HepG2 (cell line): ENCODE measurements around the gene RNF208. TPM values are rescaled to one million over a fixed set of nuclear protein-coding genes. Genes with fewer than 3 reads are reported as not detected.

Experiments
- AGO2 ChIP-seq: fragments of 200-400 bp; formaldehyde crosslinking; optimal IDR thresholded peaks from 2 replicates; pipeline ENCODE3; 2017; ENCODE audit warnings: mild to moderate bottlenecking, low read depth, low read length, moderate library complexity
- ERF ChIP-seq: IDR thresholded peaks from 2 replicates; pipeline ENCODE4 v1.6.1; 2018; ENCODE audit warnings: missing biosample characterization, missing genetic modification reagents
- HNF1B ChIP-seq: sonication (generic); formaldehyde crosslinking; IDR thresholded peaks from 2 replicates; pipeline ENCODE4 v1.5.1; 2020; ENCODE audit warnings: mild to moderate bottlenecking, moderate library complexity, missing genetic modification reagents
- HOXA9 ChIP-seq: sonication (generic); formaldehyde crosslinking; IDR thresholded peaks from 2 replicates; pipeline ENCODE4 v1.8.1; 2022; ENCODE audit warnings: missing genetic modification reagents, mild to moderate bottlenecking, moderate library complexity, borderline replicate concordance
- JUND ChIP-seq: sonication (generic); formaldehyde crosslinking; IDR thresholded peaks from 2 replicates; pipeline ENCODE4 v1.8.0; 2022; ENCODE audit warnings: mild to moderate bottlenecking, missing genetic modification reagents
- KDM2A ChIP-seq: sonication (generic); formaldehyde crosslinking; IDR thresholded peaks from 2 replicates; pipeline ENCODE4 v1.4.0; 2020; ENCODE audit warnings: low read depth, missing genetic modification reagents, borderline replicate concordance
- ZNF33A ChIP-seq: sonication (generic); formaldehyde crosslinking; IDR thresholded peaks from 2 replicates; pipeline ENCODE4 v1.5.1; 2020; ENCODE audit warnings: missing genetic modification reagents, mild to moderate bottlenecking, moderate library complexity, borderline replicate concordance
- ZNF687 ChIP-seq: sonication (generic); formaldehyde crosslinking; IDR thresholded peaks from 2 replicates; pipeline ENCODE4 v1.5.1; 2020; ENCODE audit warnings: mild to moderate bottlenecking, missing genetic modification reagents, moderate library complexity
- polyA plus RNA-seq, 8 experiments: library from polyadenylated mRNA; depleted of rRNA in 3 of 8; stranded (reverse) in 7 of 8; unstranded in 1 of 8; fragments of >200 nt; fragmentation: Illumina TruSeq in 4 of 8; extraction: Trizol in 4 of 8; gene quantifications; 2 replicates each; pipeline versions ENCODE4 v1.2.1 to v1.2.3, GENCODE V29; 2011 to 2016; ENCODE audit warnings: low read depth in 4 of 8, missing spikeins in 1 of 8, mixed read lengths in 1 of 8; ENCODE audit not compliant: insufficient read depth in 1 of 8
- total RNA-seq, 5 experiments: library from RNA; depleted of rRNA; stranded (reverse); fragments of >200 nt; fragmentation: Illumina TruSeq; extraction: Trizol; gene quantifications; 2 replicates each; pipeline ENCODE4 v1.2.3, GENCODE V29; 2016; ENCODE audit warnings: low read depth in 1 of 5
- TF ChIP-seq, protein P1 (sequence below): sonication (generic); formaldehyde crosslinking; IDR thresholded peaks from 2 replicates; pipeline ENCODE4 v1.9.0; 2022; ENCODE audit warnings: missing genetic modification reagents, mild to moderate bottlenecking, borderline replicate concordance
- TF ChIP-seq, protein P2 (sequence below): IDR thresholded peaks from 2 replicates; pipeline ENCODE4 v1.6.1; 2012; ENCODE audit warnings: inconsistent platforms
- TF ChIP-seq, protein P3 (sequence below): sonication (generic); formaldehyde crosslinking; IDR thresholded peaks from 2 replicates; pipeline ENCODE4 v1.9.0; 2021; ENCODE audit warnings: missing genetic modification reagents, mild to moderate bottlenecking, borderline replicate concordance

RNF208 gene
- total and polyA plus RNA-seq, 2 of the 13 experiments (the other 11 are each of a cell fraction or from before 2014, with no cell fraction given): 1.6 to 2.1 TPM

DNA sequence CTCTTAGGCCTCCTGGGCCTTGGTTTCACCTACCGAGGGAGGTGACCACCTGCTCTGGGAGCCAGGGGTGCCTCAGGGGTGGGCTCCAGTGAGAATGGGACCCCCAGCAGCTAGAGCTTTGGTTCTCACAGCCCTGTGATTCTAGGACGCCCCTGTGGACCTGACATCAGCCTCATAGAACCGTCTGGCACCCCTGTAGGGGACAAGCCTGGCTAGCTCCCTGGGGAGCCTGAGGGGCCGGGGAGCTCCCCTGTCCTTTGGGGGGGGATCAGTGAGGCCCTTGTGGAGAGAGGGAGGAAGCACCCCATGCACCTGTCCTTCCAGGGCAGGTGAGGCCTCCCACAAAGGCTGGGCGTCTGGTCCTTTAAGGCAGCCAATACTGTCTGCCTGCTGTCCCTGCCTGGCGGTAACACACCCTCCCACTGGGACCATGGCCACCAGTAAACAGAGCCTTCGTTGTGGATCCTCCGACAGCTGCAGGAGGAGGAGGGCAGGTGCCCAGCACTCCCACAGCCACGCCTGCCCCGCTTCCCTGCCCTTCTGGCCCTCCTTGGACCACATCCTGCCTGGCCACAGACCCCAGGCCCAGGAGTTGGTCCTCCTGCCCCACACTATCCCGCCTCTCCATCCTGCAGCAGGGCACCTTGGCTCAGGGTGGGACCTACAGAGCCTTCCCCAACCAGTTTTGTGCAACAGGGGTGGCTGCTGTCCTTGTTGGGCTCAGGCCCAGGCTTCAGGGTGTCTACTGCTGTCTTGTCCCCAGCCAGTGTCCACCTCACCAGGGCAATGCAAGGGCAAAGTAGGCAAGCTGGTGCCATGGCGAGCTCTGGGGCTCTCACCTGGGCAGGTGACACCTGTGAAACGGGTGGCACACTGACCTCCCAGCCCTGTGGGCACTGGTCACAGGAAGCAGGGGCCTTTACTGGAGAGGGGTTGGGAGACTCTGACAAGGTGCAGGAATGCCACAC, 16.0 kb upstream of the RNF208 start (continued):
- 0 out of 2 replicates have a peak, but pooled peaks have one; percentile 18 for TF ChIP-seq HNF1B (CRISPR knock-in tag)
- peak; percentile 62 for TF ChIP-seq AGO2
- TF ChIP-seq, protein P1, sequence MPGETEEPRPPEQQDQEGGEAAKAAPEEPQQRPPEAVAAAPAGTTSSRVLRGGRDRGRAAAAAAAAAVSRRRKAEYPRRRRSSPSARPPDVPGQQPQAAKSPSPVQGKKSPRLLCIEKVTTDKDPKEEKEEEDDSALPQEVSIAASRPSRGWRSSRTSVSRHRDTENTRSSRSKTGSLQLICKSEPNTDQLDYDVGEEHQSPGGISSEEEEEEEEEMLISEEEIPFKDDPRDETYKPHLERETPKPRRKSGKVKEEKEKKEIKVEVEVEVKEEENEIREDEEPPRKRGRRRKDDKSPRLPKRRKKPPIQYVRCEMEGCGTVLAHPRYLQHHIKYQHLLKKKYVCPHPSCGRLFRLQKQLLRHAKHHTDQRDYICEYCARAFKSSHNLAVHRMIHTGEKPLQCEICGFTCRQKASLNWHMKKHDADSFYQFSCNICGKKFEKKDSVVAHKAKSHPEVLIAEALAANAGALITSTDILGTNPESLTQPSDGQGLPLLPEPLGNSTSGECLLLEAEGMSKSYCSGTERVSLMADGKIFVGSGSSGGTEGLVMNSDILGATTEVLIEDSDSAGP (CRISPR knock-in tag): peak; percentile 96
- no peak for TF ChIP-seq ZNF33A (CRISPR knock-in tag)
- peak; percentile 44; the same call in 1 of the 2 replicates for TF ChIP-seq ZNF687
- no peak for TF ChIP-seq JUND (CRISPR knock-in tag)
- TF ChIP-seq, protein P2, sequence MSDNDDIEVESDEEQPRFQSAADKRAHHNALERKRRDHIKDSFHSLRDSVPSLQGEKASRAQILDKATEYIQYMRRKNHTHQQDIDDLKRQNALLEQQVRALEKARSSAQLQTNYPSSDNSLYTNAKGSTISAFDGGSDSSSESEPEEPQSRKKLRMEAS: no peak
- TF ChIP-seq HOXA9: no peak
- TF ChIP-seq, protein P3, sequence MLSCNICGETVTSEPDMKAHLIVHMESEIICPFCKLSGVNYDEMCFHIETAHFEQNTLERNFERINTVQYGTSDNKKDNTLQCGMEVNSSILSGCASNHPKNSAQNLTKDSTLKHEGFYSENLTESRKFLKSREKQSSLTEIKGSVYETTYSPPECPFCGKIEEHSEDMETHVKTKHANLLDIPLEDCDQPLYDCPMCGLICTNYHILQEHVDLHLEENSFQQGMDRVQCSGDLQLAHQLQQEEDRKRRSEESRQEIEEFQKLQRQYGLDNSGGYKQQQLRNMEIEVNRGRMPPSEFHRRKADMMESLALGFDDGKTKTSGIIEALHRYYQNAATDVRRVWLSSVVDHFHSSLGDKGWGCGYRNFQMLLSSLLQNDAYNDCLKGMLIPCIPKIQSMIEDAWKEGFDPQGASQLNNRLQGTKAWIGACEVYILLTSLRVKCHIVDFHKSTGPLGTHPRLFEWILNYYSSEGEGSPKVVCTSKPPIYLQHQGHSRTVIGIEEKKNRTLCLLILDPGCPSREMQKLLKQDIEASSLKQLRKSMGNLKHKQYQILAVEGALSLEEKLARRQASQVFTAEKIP (CRISPR knock-in tag): no peak
- peak; percentile 12; the same call in 1 of the 2 replicates for TF ChIP-seq KDM2A
- TF ChIP-seq ERF (CRISPR knock-in tag): 0 out of 2 replicates have a peak, but pooled peaks have one; percentile 23
